Measurements from ENCODE around the gene LRRC8C. TPM values are rescaled to one million over a fixed set of nuclear protein-coding genes. Genes with fewer than 3 reads are reported as not detected.
A peak's percentile ranks its signal among the peaks of the same experiment; 100 is the strongest.

Gene LRRC8C
- total RNA-seq, 1 donor from 2014 or later: 5.5 TPM

- FAIRE-seq (no peak), DNase-seq (ENCODE audit: low read depth) (no peak)
- no peaks in the 10 kb centered on the region for H3K36me3 ChIP-seq (ENCODE audit: control insufficient read depth, insufficient read depth, low read length)
- no peaks in the 10 kb centered on the region for H3K27me3 ChIP-seq (ENCODE audit: control insufficient read depth, insufficient read depth, low read length)
- H3K4me3 ChIP-seq (ENCODE audit: low read depth, low read length): no peak overlapping the region
- TF ChIP-seq CTCF (IDR thresholded peaks at IDR 0.05; ENCODE audit: insufficient read depth, low read length, severe bottlenecking): no peak
These were observed 34.8 kb downstream of the LRRC8C start for GRCh38 chr1:89667691-89668090.

- no peak for FAIRE-seq
- DNase-seq (ENCODE audit: low read depth): no peak
- TF ChIP-seq CTCF (IDR thresholded peaks at IDR 0.05; ENCODE audit: insufficient read depth, low read length, severe bottlenecking): no peak
- H3K36me3 ChIP-seq (ENCODE audit: control insufficient read depth, insufficient read depth, low read length): no peaks in the 10 kb centered on the region
- H3K4me3 ChIP-seq (ENCODE audit: low read depth, low read length): no peak overlapping the region
- no peaks in the 10 kb centered on the region for H3K27me3 ChIP-seq (ENCODE audit: control insufficient read depth, insufficient read depth, low read length)
These were observed 36.0 kb downstream of the LRRC8C start for GRCh38 chr1:89668961-89669360.

GRCh38 chr1:89669441-89669840 lies 36.5 kb downstream of the LRRC8C start:
- no peak for DNase-seq (ENCODE audit: low read depth)
- Histone ChIP-seq H3K36me3 (ENCODE audit: control insufficient read depth, insufficient read depth, low read length) (no peaks in the 10 kb centered on the region), H3K4me3 (ENCODE audit: low read depth, low read length) (no peak overlapping the region), H3K27me3 (ENCODE audit: control insufficient read depth, insufficient read depth, low read length) (no peaks in the 10 kb centered on the region)
- FAIRE-seq: no peak
- no peak for TF ChIP-seq CTCF (IDR thresholded peaks at IDR 0.05; ENCODE audit: insufficient read depth, low read length, severe bottlenecking)

- H3K27me3 ChIP-seq (ENCODE audit: control insufficient read depth, insufficient read depth, low read length): no peaks in the 10 kb centered on the region
- DNase-seq (ENCODE audit: low read depth) (no peak), FAIRE-seq (no peak)
- H3K36me3 ChIP-seq (ENCODE audit: control insufficient read depth, insufficient read depth, low read length): no peaks in the 10 kb centered on the region
- H3K4me3 ChIP-seq (ENCODE audit: low read depth, low read length): no peak overlapping the region
- TF ChIP-seq CTCF (IDR thresholded peaks at IDR 0.05; ENCODE audit: insufficient read depth, low read length, severe bottlenecking): no peak
These were observed 37.2 kb downstream of the LRRC8C start for GRCh38 chr1:89670163-89670562.

- TF ChIP-seq CTCF (IDR thresholded peaks at IDR 0.05; ENCODE audit: insufficient read depth, low read length, severe bottlenecking): no peak
- Histone ChIP-seq H3K27me3 (ENCODE audit: control insufficient read depth, insufficient read depth, low read length) (no peaks in the 10 kb centered on the region), H3K36me3 (ENCODE audit: control insufficient read depth, insufficient read depth, low read length) (no peaks in the 10 kb centered on the region), H3K4me3 (ENCODE audit: low read depth, low read length) (no peak overlapping the region)
- no peak for DNase-seq (ENCODE audit: low read depth)
- FAIRE-seq: no peak
These were observed 37.8 kb downstream of the LRRC8C start for GRCh38 chr1:89670711-89671110.

- no peak for FAIRE-seq
- no peak for TF ChIP-seq CTCF (IDR thresholded peaks at IDR 0.05; ENCODE audit: insufficient read depth, low read length, severe bottlenecking)
- DNase-seq (ENCODE audit: low read depth): peak; percentile 99
- H3K36me3 ChIP-seq (ENCODE audit: control insufficient read depth, insufficient read depth, low read length): no peaks in the 10 kb centered on the region
- no peak overlapping the region for H3K4me3 ChIP-seq (ENCODE audit: low read depth, low read length)
- H3K27me3 ChIP-seq (ENCODE audit: control insufficient read depth, insufficient read depth, low read length): no peaks in the 10 kb centered on the region
These were observed 39.0 kb downstream of the LRRC8C start for GRCh38 chr1:89671775-89672488.

Data from bronchial epithelial cell (primary cell).